ENCODE results near the gene GABRB1.

The GABRB1 gene

DNA sequence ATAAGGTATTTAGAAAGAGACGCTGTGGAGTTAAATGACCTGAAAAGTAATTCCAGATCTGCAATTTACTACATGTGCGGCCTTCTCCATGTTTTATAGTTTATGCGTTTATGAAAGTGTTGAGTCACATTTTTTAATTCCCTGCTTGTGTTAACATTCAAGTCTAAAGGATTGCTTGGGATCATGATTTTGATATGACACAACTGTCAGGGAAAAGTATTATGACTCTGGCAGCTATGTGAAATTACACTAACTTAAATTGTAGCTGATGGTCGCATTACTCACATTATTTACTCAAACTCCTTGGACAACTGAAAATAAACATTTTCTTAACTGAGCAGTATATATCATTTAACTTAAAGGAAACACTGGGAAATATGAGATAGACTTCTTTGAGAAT, 14.3 kb upstream of the GABRB1 start:
- no peak overlapping the region for H3K4me3 ChIP-seq (ENCODE audit: low read depth, low read length)
- TF ChIP-seq, protein P1, sequence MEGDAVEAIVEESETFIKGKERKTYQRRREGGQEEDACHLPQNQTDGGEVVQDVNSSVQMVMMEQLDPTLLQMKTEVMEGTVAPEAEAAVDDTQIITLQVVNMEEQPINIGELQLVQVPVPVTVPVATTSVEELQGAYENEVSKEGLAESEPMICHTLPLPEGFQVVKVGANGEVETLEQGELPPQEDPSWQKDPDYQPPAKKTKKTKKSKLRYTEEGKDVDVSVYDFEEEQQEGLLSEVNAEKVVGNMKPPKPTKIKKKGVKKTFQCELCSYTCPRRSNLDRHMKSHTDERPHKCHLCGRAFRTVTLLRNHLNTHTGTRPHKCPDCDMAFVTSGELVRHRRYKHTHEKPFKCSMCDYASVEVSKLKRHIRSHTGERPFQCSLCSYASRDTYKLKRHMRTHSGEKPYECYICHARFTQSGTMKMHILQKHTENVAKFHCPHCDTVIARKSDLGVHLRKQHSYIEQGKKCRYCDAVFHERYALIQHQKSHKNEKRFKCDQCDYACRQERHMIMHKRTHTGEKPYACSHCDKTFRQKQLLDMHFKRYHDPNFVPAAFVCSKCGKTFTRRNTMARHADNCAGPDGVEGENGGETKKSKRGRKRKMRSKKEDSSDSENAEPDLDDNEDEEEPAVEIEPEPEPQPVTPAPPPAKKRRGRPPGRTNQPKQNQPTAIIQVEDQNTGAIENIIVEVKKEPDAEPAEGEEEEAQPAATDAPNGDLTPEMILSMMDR (IDR thresholded peaks at IDR 0.05; ENCODE audit: low read depth, low read length): no peak

DNA sequence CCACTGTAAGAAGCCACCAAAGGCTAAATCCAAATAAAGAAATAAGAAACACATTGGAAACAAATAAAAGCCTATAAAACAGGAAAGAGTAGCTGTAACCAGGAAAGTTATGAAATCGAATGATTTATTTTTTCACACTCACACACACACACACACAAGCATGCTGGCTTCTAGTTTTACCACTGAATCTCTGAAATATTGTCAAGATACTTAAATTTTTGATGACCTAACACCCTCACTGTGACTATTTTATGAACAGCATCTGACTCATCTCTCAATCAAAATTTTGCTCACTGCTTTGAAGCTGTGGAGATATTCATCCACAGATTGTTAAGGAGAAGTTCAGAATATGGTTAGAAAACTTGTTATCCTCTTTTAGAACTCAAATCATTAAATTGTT, 13.9 kb upstream of the GABRB1 start:
- no peak overlapping the region for H3K4me3 ChIP-seq (ENCODE audit: low read depth, low read length)
- TF ChIP-seq, protein P1 (IDR thresholded peaks at IDR 0.05; ENCODE audit: low read depth, low read length): no peak

DNA sequence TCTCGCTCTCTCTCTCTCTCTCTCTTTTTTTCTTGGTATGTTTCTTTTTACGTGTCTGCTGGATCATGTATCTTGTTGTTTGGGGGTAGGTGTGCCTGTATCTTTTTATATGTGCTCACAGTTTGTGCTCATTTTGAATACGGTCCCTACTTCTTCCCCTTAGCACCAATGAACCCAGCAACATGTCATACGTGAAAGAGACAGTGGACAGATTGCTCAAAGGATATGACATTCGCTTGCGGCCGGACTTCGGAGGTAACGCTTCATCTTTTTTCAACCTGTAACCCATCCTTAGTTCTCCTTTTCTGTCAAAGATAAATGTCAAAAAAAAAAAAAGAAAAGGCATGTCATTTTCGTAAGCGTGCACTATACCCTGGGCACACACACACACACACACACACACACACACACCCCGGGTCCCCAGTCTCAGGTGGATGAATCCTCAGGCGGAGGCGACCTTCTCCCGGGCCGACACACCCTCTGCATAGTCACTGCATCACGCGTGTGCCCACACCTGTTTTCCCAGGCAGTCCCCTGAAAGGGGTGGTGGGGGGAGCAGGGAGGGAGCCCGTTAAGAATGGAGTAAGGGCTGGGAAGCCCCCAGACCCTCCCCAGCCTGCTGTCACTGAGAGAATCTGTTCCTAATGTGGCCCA, 511 bp downstream of the GABRB1 start:
- TF ChIP-seq, protein P1 (IDR thresholded peaks at IDR 0.05; ENCODE audit: low read depth, low read length): no peak
- H3K4me3 ChIP-seq (ENCODE audit: low read depth, low read length): peak overlapping the region; percentile 68

DNA sequence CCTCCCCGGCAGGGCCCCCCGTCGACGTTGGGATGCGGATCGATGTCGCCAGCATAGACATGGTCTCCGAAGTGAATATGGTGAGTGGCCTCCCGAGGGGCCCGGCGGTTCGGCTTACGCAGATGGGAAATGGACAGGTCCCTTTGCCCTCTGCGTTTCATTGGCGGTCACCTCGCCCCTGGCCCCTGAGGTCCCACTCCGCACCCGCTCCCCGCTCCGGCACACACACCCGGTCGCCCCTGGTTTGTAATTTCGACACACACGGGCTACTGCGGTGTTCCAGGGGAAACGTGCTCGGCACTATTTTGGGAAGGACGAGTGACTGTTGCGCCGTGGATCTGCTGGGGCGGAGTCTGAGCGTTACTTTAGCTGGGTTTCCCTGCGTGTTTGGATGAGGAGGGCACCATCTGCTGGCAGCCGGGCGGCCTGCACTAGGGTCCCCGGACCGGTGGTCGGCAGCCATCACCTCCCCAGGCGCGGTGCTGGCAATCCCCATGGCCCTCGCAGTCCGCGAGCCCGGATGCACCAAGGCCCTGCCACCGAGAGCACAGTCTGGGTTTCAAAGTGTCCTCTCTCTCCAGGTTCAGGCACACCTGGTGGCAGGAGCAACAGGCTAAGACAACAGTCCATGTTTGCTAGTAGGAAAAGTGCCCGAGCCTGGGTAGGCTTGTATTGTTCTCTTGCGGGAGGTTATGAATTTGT, 1.2 kb downstream of the GABRB1 start:
- H3K4me3 ChIP-seq (ENCODE audit: low read depth, low read length): peak overlapping the region; percentile 68
- TF ChIP-seq, protein P1 (IDR thresholded peaks at IDR 0.05; ENCODE audit: low read depth, low read length): peak; percentile 72

DNA sequence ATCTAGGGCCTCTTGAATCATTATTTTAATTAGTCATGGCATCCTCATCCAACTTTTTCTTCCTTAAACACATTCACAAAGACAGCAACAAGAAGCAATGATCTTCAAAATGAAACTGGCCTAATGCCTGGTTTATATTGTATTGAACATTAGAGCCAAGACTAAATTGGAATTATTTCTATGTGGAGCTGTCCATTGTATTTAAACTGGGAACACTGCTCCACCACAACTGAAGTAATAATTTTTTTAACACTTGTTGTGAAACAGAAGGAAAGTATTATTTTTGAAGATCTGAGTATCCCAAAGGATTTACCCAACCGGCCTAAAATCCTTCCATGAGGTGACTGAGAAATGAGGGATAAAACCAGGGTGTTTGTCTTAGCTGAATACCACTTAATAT, 6.9 kb downstream of the GABRB1 start:
- no peak overlapping the region for H3K4me3 ChIP-seq (ENCODE audit: low read depth, low read length)
- TF ChIP-seq, protein P1 (IDR thresholded peaks at IDR 0.05; ENCODE audit: low read depth, low read length): no peak

DNA sequence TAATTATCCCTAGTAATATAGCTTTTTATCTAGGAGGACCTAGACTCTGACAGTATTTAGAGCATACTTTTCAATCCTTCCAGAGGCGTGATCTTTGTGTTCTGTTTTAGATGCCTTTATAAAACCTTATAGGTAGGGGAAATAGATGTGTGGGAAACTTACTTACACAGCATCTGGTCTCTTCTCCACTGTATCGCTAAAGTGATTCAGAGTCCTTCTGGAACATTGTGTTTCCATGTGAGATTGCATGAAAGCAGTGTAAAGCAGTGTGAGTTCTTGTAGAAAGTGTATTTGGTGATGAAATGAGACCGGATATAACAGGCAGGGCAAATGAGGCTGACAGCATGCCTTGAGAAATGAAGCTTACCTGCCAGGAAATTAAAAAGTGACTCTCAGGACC, 9.5 kb downstream of the GABRB1 start:
- TF ChIP-seq, protein P1 (IDR thresholded peaks at IDR 0.05; ENCODE audit: low read depth, low read length): no peak
- H3K4me3 ChIP-seq (ENCODE audit: low read depth, low read length): no peak overlapping the region

DNA sequence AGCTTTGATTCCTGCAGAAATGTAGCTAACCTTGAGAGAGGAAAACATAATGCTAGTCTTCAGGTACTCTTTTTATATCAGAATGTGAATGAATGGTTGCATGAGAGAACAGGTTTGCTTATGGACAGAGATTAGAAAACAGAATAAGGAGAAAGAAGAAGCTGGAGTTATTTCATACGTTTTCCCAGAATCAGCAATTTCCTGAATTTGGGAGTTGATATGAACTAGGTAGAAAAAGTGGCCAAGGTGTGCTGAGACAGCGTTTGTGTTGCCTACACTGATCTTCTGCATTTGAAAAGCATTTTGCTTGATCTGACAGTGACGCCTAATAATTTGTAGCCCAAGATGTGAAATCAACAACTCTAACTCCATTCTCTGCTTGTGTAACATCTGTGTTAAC, 12.5 kb downstream of the GABRB1 start:
- no peak overlapping the region for H3K4me3 ChIP-seq (ENCODE audit: low read depth, low read length)
- TF ChIP-seq, protein P1 (IDR thresholded peaks at IDR 0.05; ENCODE audit: low read depth, low read length): no peak
